Osteoblast (primary cell): ENCODE measurements around the gene SNRPB2. TPM values are rescaled to one million over a fixed set of nuclear protein-coding genes. Genes with fewer than 3 reads are reported as not detected.

ENCODE experiments used
- DNase-seq: peaks from one replicate; pipeline ENCODE4 v3.0.0; 2011; ENCODE audit warnings: low spot score, mixed read lengths; ENCODE audit not compliant: insufficient read length; ENCODE audit errors: missing footprints
- H2AFZ ChIP-seq: 2 replicates; pipeline ENCODE4 v1.6.0; 2011; ENCODE audit warnings: mild to moderate bottlenecking, low read length
- H3K27ac ChIP-seq: 2 replicates; pipeline ENCODE4 v1.5.1; 2011; ENCODE audit warnings: mild to moderate bottlenecking, low read depth, low read length, moderate library complexity
- H3K27me3 ChIP-seq: 2 replicates; pipeline ENCODE4 v1.6.0; 2012; ENCODE audit warnings: mild to moderate bottlenecking, control low read depth, inconsistent platforms, low read length, moderate library complexity; ENCODE audit not compliant: insufficient read depth
- H3K36me3 ChIP-seq: 2 replicates; pipeline ENCODE4 v1.5.1; 2011; ENCODE audit warnings: mild to moderate bottlenecking, low read length, control low read depth, moderate library complexity; ENCODE audit not compliant: insufficient read depth
- H3K4me1 ChIP-seq: 2 replicates; pipeline ENCODE4 v1.5.1; 2011; ENCODE audit warnings: mild to moderate bottlenecking, low read length, control low read depth, moderate library complexity; ENCODE audit not compliant: insufficient read depth
- H3K4me2 ChIP-seq: 2 replicates; pipeline ENCODE4 v1.6.0; 2011; ENCODE audit warnings: mild to moderate bottlenecking, low read length; ENCODE audit not compliant: insufficient read depth
- H3K4me3 ChIP-seq: fragments of 200-600 bp; sonication (generic); 3 replicates; pipeline ENCODE4 v1.5.1; 2012; ENCODE audit warnings: mild to moderate bottlenecking, low read length, inconsistent platforms; ENCODE audit not compliant: insufficient read depth
- H3K79me2 ChIP-seq: 2 replicates; pipeline ENCODE4 v1.6.0; 2012; ENCODE audit warnings: mild to moderate bottlenecking, low read length, control low read depth, inconsistent platforms; ENCODE audit not compliant: insufficient read depth
- H3K9me3 ChIP-seq: 2 replicates; pipeline ENCODE4 v1.5.1; 2011; ENCODE audit warnings: low read depth, low read length, control low read depth
- H4K20me1 ChIP-seq: 2 replicates; pipeline ENCODE4 v1.6.0; 2012; ENCODE audit warnings: mild to moderate bottlenecking, low read length, control low read depth; ENCODE audit not compliant: insufficient read depth
- total RNA-seq: library from RNA; depleted of rRNA; stranded (reverse); fragments of >200 nt; gene quantifications from 2 replicates; pipeline ENCODE4 v1.2.3, GENCODE V29; 2012
- TF ChIP-seq, protein P1 (sequence below): IDR thresholded peaks from 2 replicates; pipeline ENCODE4 v1.5.1; 2011; ENCODE audit warnings: mild to moderate bottlenecking, low read depth, low read length, moderate library complexity; ENCODE audit errors: extremely low read depth

Gene SNRPB2
- total RNA-seq, 1 donor: 50.3 TPM

DNA sequence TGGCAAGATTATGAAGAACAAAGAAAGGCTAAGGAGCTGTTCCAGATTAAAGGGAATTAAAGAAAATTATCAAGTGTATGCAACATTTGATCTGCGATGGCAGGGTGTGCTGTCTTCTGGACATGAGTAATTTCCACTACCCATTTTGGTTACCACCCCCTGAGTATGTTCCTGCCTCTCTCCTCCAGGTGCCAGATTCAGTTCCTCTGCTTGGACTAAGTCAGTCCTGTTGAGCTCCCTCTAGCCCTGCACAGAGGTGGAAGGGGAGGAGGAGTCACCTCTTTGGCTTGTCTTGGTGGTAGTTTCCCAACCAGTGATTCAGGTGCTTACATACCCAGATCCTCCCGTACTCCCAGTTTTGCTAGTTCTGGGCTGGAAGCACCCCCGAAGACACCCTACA lies 22.2 kb upstream of the SNRPB2 start:
- Histone ChIP-seq H3K9me3 (no peaks in the 10 kb centered on the region), H3K36me3 (no peaks in the 10 kb centered on the region), H3K4me1 (no peaks in the 10 kb centered on the region), H3K79me2 (no peaks in the 10 kb centered on the region), H3K4me2 (no peak overlapping the region), H3K27me3 (no peaks in the 10 kb centered on the region), H2AFZ (no peak overlapping the region), H3K4me3 (no peak overlapping the region), H4K20me1 (no peaks in the 10 kb centered on the region), H3K27ac (no peak overlapping the region)
- DNase-seq: no peak
- TF ChIP-seq, protein P1, sequence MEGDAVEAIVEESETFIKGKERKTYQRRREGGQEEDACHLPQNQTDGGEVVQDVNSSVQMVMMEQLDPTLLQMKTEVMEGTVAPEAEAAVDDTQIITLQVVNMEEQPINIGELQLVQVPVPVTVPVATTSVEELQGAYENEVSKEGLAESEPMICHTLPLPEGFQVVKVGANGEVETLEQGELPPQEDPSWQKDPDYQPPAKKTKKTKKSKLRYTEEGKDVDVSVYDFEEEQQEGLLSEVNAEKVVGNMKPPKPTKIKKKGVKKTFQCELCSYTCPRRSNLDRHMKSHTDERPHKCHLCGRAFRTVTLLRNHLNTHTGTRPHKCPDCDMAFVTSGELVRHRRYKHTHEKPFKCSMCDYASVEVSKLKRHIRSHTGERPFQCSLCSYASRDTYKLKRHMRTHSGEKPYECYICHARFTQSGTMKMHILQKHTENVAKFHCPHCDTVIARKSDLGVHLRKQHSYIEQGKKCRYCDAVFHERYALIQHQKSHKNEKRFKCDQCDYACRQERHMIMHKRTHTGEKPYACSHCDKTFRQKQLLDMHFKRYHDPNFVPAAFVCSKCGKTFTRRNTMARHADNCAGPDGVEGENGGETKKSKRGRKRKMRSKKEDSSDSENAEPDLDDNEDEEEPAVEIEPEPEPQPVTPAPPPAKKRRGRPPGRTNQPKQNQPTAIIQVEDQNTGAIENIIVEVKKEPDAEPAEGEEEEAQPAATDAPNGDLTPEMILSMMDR: no peak

DNA sequence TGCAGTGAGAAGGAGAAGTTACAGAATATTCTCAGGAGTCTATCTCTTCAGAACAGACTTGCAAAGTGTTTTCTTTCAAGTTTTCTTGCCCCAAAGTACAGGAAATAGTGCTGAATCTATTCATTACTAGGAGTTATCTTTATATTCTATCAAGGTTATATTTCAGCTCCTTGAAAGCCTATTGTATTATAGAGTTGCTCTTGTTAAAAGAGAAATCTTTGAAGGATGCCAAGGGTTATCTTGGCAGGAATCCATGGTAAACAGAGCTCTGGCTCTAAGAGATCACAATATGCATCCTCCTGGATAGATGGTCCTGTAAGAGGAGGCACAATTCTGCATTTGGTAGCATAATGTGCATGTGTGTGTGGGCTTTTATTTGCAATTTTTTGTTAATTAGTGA lies 21.2 kb upstream of the SNRPB2 start:
- no peaks in the 10 kb centered on the region for H3K36me3 ChIP-seq
- no peak overlapping the region for H3K4me3 ChIP-seq
- no peak for DNase-seq
- H3K4me1 ChIP-seq: no peaks in the 10 kb centered on the region
- no peaks in the 10 kb centered on the region for H4K20me1 ChIP-seq
- TF ChIP-seq, protein P1: no peak
- no peaks in the 10 kb centered on the region for H3K27me3 ChIP-seq
- H2AFZ ChIP-seq: no peak overlapping the region
- H3K9me3 ChIP-seq: no peaks in the 10 kb centered on the region
- H3K4me2 ChIP-seq: no peak overlapping the region
- no peaks in the 10 kb centered on the region for H3K79me2 ChIP-seq
- H3K27ac ChIP-seq: no peak overlapping the region

DNA sequence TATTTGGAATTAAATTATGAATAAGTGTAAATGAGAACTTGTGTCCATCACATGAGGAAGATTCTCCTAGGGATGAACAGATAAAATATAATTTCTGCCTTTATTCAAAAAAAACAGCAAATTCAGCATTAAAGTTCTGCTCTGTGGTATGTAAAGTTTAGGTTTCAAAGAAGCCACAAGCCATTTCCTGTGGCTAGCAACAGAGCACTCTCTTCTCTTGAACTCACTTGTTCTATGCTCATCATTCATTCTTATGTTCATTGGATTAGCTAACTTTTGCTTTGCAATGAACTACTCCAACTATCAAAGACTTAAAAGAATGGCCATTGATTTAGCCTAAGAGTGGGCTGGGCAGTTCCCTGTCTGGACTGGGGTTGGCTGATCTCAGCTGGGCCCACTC lies 20.8 kb upstream of the SNRPB2 start:
- Histone ChIP-seq H3K27me3 (no peaks in the 10 kb centered on the region), H3K4me2 (no peak overlapping the region), H3K79me2 (no peaks in the 10 kb centered on the region), H4K20me1 (no peaks in the 10 kb centered on the region), H3K27ac (no peak overlapping the region), H3K4me3 (no peak overlapping the region), H3K9me3 (no peaks in the 10 kb centered on the region), H3K4me1 (no peaks in the 10 kb centered on the region), H3K36me3 (no peaks in the 10 kb centered on the region), H2AFZ (no peak overlapping the region)
- no peak for DNase-seq
- TF ChIP-seq, protein P1: no peak

- H3K4me1 ChIP-seq: no peaks in the 10 kb centered on the region
- no peaks in the 10 kb centered on the region for H3K36me3 ChIP-seq
- no peaks in the 10 kb centered on the region for H4K20me1 ChIP-seq
- no peak for DNase-seq
- no peak overlapping the region for H3K27ac ChIP-seq
- H3K4me2 ChIP-seq: no peak overlapping the region
- TF ChIP-seq, protein P1: no peak
- H3K79me2 ChIP-seq: no peaks in the 10 kb centered on the region
- H3K27me3 ChIP-seq: peaks cover 3% of the 10 kb centered on the region
- no peak overlapping the region for H2AFZ ChIP-seq
- no peak overlapping the region for H3K4me3 ChIP-seq
- no peaks in the 10 kb centered on the region for H3K9me3 ChIP-seq
Measured at GRCh38 chr20:16710781-16711180, 19.0 kb upstream of the SNRPB2 start.
